Superior temporal gyrus (tissue), 1 donor: ENCODE data around the gene SLC39A3.

Source experiments
- DNase-seq: peaks from one replicate; pipeline ENCODE4 v3.0.0-alpha.2; 2016; ENCODE audit errors: extremely low spot score

Gene SLC39A3, protein sequence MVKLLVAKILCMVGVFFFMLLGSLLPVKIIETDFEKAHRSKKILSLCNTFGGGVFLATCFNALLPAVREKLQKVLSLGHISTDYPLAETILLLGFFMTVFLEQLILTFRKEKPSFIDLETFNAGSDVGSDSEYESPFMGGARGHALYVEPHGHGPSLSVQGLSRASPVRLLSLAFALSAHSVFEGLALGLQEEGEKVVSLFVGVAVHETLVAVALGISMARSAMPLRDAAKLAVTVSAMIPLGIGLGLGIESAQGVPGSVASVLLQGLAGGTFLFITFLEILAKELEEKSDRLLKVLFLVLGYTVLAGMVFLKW

DNA sequence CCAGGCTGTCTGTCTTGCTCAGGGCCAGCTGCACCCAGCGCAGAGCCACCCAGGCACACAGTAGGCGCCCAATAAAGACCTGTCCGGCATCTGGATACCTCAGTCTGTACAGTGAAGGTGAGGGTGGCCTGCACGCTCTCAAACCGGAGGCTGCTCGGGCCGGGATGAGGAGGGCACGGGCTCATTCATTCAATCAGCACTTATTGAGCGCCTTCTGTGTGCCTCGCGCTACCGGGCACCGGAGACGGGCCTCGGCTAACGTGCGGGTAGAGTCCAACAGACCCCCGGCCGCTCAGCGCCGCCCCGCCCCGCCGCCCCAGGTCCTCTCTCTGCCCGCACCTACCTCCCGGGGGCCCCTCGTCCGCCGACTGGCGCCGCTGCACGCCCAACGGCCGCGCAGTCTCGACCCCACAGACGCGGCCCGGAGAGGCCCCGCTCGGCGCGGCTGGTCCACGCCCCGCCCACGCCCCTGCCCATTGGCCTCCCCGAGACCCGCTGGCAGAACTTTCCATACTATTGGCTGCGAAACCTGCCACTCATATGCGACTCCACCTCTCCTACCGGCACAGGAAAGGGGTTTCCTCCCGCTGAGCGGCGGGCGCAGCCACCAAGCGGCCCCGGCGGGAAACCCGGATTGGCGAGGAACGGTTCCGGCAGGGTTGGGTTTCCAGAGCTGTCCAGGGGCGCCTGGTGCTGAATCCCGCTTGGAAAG is at the start of gene SLC39A3:
TSS of gene SLC39A3 (minus strand) at position 416 of the 712 bp plus-strand sequence. CDS start 2,760 bp downstream, outside the sequence.
- peak; percentile 98 for DNase-seq

DNA sequence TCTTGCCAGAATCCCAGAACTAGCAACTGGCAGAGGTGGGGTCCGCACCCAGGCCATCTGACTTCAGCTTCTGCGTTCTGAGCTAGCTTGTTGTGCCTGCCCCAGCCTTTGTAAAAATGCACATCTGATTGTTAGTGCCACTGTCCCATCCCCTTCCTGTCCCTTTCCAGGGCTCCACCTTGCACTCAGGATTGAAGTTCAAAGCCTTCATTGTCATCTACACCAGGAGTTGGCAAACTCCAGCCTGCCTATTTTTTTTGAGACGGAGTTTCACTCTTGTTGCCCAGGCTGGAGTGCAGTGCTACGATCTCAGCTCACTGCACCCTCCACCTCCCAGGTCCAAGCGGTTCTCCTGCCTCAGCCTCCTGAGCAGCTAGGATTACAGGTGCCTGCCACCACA is 48.4 kb upstream of the SLC39A3 start:
- DNase-seq = no peak

DNA sequence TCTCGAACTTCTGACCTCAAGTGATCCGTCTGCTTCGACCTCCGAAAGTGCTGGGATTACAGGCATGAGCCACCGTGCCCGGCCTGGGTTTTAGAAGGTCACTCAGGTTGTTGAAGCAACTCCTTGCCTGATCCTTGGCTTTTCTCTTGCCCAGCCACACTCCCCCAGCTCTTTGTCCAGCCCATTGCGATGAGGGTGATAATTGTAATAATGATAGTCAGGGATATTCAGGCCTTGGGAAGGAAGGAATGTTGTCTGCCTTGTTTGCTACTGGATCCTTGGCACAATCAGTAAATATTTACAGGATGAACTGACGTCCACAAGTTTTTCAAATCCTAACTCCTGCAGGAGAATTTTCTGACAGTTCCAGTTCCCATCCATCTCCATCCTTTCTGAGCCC is 47.3 kb upstream of the SLC39A3 start:
- DNase-seq = no peak

DNA sequence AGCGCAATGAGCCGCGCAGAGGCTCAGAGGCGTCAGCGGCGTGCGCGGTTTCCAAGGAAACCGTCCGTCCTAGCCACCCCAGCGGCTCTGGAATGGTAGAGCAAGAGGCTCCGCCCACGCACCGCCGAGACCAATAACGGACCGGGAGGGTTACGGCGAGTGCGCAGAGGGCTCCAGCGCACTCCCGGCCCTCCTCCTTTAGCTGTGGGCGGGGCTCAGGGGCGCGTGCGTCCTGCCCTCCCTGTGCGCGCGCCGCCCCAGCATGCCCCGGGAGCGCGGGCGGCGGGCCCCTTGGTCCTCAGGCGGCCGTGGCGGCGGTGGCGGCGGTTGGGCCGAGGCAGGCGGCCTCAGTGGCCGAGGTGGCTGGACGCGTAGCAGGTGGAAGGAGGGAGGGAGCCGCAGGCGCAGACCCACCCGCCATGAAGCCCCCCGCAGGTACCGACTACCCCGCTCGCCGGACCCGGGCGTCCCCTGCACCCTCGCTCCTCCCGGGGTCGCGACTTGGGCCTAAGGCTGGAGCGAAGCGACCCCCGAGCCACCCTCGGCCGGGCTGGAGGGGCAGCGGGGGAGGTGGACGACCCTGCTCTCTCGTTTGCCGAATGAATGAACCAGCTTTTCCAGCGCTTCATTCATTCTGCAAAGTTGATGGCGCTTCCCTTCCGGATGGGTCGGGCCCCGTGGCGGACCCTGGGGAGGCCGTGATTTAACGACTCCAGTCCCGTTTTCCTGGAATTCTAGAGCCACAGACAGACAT is 45.6 kb upstream of the SLC39A3 start, which contains the start of gene THOP1:
TSS of gene THOP1 (plus strand) at position 260 of the 754 bp plus-strand sequence. CDS start at position 420, 160 bp downstream.
- peak; percentile 99 for DNase-seq

DNA sequence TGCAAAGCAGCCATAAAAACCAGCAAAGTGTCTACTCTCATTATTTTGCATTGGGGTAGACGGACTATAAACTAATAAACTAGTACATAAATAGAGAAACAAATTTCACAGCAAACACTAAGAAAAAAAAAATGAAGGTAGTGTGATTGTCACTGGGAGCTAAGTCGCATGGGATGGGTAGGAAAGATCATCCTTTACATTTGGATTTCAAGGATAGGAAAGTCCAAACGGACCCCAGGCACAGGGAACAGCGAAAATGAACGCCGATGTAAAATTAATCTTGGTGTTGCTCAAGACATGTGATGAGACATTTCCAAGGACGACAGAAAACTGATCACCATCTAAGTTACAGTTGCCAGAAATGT is 43.9 kb upstream of the SLC39A3 start:
- DNase-seq = no peak

DNA sequence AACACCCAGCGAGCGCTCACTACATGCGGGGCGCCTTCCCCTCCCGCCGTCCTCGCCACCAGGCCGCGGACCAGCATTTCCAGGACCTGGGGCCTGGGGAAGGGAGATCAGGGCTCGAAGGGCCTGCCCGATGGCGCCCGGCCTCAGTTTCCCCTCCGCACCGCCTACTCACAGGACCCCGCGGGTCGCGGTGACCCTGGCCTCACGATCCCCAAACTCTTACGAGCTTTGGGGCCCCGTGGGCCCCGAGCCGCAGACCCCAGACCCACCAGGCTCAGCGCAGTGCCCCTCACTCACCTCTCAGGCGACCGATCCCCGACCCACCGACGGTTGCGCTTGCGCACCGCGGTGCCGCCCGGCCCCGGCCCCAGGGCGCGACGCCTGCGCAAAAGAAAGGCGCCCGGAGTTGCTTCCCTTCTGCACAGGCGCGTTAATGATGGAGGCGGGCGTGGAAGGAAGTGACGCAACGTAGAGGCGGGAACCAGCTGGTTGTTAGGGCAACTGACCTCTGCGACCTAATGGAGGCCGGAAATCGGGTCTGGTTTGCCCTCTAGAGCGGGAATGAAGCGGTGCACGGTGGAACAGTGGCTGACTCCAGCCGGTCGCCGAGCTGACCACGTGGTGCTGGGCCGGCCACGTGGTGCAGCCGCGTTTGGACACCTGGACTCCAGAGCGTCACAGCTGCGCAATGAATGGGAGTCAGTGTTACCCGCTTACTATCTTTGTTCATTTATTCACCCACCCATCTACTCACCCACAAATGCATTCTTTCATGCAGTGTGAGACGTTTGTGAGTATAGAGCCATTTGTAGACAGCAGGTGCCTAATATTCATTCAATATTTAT is 43.3 kb upstream of the SLC39A3 start, which contains the start of gene SGTA:
TSS of gene SGTA (minus strand) at position 338 of the 845 bp plus-strand sequence. CDS start 14,205 bp downstream, outside the sequence.
- DNase-seq = peak; percentile 99

DNA sequence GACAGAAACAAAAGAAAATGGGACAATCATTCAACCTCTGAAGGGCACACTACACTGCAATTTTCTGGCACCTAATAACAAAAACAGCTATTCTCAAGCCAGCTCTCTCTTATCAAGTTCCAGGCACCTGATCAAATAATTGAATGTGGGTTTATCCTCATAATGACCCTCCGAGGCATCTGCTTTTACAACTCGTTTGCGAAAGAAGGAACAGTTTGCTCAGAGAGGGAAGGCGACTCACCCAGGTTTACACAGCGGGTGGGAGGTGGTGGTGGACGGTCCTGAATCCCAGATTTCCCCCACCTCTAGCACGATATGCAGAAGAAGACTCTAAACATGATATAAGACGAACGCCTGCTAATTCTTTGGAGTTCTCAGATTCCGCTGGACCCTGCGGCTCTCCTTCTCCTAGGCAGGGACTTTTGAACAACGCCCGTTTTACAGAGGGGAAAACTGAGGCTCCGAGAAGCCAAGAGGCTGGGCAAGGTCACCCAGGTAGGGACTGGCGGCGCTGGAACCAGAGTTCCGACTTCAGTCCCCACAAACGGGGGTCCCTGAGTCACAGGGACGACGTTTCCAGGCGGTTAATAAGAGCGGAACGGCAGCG is 42.6 kb upstream of the SLC39A3 start:
- DNase-seq = no peak

DNA sequence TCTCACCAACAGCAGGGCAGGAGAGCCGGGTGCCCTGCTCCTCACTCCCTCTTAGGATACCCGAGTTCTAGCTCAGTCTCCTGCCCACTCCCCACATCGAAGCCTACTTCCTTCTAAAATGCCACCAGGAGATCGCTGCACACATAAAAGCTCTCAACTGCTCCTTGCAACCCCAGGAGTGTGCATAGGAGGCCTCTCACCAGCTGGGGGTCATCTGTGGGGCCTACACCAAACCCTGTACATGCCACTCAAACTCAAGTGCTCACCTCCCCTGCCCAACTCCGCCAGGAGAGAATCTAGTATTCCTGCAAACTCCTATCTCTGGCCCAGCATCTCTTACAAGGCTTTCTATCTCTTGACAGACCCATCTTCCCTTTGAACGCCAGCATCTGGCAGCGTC is 40.5 kb upstream of the SLC39A3 start:
- DNase-seq = no peak

DNA sequence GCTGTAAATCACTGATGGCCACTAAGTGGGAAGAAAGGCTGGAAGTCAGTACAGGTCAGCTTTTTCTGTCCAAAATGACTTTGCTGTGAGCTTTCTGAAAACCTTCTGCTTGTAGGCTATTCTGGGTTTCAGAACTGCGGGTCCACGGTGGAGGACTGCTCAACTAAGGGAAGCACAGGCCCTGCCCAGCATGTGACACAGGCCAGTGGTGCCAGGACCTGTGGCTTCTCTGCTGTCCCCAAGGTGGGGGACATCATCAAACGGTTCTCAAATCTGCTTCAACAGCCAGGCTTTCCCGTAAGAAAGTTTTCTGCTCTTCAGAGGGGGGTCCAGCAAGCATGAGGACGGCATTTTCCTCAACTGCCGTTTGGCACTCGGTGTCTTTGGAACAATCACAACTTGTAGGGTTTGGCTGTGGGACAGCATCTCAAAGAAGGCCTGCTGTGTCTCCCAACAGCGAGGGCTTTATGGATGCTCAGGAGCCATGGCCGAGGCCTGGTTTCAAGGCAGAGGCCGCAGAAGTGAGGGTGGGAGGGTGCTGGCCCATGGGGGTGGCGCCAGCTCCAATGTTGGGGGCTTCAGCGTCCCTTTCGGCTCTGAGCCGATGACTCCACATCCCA is 39.4 kb upstream of the SLC39A3 start:
- DNase-seq = peak; percentile 72

DNA sequence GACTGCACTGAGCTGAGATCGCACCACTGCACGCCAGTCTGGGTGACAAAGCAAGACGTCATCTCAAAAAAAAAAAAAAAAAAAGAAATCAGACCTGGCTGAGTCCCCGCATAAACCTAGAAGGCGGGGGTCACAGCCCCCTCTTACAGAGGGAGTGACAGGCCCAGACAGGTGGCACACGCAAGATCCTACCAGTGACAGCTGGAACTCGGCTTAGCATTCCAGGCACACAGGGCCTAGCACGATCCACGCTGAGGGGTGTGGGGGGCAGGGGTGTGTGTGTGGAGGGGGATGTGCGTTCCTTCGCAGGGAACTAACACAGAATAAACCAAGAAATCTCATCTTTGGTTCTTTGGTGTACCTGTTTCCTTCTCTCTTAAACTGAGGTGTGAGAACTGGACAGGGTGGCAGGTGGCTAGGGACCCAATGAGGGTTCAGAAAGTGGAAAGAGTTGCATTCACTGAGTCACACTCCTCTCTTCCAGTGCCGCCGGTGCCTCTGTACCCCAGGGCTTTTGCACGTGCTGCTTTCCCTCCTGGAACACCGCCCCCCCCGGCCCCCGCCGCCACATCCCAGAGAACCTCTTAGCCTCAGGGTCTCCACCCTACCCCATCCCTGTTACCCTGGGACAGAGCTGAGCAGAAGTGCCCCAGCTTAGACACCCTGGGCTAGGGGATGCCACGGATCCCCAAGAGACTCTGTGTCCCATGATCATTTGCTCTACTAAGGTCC is 38.3 kb upstream of the SLC39A3 start:
- no peak for DNase-seq

DNA sequence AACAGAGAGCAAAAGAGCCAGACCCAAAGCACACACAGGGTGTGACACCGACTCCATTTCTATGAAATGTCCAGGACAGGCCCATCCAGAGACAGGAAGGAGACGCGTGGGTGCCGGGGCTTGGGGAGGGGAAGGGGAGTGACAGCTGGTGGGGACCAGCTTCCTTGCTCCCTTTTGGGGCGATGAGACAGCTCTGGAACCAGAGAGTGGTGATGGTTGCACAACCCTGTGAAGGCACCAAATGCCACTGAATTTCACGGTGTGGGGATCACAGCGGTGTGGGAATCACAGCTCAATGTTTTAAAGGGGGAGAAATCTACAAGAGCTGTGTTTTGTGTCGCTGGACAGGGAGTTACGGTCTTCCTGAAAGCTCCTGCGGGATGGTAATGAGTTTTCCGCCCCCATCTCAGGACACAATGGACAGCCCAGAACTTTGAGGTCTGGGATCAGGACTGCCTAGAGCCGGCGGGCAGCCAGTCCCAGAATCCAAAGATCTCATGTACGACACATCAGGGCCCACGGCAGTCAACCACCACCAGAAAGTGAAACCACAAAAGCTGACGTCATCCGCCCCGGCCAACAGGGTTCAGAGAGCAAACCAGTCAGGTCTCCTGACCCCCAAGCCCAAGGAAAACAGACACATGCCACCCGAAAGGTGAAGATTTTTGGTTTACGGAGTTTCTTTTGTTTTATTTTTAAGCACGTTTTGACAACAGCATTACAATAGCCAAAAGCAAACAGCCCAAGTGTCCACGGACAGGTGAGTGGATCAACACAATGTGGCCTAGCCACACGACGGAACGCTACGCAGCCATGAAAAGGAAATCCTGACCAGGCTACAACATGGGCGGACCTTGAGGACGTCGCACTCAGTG is 36.0 kb upstream of the SLC39A3 start:
- DNase-seq = peak; percentile 39

DNA sequence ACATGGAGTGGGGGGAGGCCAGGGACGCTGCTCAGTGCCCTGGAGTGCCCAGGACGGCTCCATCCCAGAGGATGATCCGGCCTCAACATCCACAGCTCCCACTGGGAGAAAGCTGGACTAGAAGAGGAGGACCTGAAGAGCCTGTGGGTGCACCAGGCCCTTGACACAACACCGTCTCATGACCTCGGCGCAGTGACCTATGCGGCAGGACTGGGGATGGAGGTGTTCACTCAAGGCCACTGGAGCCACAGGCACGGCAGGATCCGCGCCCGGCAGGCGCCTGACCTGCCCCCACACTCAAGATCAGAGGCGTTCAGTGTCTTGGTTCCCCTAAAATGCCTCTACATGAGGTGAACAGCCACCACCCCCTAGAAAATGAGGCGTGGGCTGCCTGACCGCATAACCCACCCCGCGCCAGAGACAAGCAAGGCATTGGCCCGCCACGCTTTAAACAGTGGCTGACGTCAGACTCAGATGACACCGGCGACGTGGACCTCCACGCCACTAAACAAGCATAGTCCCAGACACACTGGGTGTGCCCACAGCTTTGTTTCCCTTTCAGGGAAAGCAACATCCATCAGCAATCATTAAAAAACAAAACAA is 35.2 kb upstream of the SLC39A3 start:
- DNase-seq = no peak

DNA sequence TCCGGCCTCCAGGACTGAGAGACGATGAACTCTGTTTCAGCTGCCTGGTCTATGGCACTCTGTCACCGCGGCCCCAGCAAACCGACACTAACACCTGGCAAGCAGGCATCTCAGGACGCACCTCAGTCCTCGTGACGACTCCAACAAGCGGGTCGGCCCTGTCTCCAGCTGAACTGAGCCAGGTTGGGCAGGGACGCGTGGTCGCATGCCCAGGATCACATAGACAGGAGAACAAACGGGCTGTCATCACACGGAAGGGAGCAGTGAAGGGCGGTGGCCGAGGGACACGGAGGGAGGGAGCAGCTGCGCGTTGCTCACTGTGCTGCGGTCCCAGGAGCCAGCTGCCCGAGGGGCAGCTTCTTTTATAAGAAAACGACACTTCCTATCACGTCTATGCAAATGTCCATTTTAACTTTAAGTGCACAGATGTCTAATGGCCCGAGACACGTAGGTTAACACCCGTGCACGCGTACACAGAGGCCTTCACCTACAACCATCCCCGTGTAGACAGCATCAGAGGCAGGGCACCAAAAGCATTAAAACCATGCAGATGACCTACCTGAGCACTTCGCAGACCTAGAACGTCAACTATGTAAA is 34.4 kb upstream of the SLC39A3 start:
- no peak for DNase-seq

DNA sequence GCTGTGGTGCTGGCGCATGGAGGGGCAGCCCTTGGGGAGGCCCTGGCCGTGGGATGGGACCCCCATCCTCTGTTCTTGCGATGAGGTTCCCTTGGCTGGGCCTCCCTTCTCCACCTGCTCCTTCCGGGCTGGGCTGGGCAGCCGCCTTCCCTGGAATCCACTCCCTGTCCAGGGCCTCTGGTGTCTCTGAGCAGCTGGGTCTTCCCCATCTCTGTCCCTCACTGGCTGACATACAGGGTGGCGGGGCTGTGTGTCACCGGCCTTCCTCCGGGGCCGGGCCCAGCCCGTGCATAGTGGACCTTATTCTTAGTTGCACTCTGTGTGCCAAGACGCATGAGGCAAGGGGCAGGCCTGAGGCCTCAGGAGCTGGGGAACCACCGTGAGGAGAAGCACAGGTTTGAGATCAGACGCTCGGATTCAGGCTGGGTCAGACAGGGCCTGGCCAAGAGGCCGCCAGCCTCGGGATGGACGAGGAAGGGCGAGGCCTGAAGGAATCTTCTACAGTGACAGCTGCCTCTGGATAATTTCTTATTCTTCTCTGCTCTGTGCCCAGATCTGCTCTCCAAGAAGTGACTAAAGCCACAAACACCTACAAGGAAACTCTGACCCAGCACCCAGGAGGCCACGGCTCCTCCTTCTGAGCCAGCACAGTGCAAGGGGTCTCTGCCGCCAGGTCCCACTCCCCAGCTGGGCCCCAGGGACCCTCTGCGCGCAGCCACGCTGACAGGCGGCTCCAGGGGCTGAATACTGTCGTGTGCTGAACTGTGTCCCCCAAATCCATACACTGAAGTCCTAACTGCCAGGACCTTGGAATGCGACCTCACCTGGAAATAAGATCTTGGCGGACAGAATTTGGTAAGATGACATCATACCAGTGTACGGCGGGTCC is 32.2 kb upstream of the SLC39A3 start:
- no peak for DNase-seq

DNA sequence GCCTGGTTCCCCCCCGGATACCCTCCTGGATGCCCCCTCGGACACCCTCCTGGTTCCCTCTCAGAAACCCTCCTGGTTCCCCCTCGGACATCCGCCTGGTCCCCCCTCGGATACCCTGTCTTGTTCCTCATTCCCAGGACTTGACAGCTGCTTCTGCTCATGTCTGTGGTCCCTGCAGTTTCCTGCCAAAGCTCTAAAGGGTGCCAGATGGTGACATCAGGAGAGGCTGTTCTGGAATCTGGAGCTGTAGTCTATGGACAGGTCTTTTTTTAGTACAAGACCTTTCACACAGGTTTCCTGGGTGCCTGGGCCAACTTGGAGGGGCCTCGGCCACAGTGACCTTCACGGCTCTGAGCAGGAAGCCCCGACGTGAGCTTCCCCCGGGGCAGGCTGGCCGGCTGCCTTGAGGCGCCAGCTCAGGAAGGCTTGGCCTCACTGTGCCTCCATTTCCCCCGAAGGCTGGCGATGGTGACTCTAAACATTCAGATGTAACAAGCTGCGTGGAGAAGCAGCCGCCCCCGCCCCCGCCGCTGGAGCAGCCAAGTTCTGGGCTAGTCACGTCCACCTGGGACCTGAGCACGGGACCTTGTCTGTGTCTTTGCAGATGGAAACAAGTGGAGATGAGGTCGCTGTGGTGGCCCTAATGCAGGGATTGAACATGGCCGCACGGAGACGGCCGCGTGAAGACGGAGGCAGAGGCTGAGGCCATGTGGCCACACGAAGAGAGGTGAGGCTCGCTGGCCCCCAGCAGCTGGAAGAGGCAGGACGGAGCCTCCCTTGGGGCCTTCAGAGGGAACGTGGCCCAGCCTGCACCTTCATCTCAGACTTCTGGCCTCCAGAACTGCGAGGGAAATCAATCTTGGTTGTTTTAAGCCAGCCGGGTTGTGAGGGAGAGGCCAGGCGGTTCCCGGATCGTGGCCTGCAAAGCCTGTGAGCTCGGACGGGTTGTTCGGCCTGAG is 30.5 kb upstream of the SLC39A3 start:
- DNase-seq = no peak

DNA sequence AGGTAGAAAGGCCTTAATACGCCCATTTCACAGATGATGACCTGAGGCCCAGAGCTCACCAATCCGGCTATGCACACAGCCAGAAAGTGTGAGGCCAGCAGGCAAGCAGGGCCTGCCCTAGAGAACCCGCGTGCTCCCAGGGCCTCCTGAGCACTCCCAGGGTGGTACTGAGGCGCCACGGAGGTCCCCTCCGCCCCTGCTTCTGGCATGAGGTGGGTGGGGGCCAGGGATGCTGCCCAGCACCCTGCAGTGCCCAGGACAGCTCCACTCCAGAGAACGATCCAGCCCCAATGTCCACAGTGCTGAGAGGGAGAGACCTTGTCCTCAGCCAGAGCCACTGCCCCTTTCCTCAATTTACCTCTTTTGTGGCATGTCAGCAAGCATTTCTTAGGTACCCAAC is 29.4 kb upstream of the SLC39A3 start:
- DNase-seq = no peak
